Activated T-cell treated with anti-CD3 and anti-CD28 coated beads, Interleukin-2, amount 50 U/mL, for 24 hours (primary cell): ENCODE measurements around the gene NBAS.
"Not testable (repeated sequence)": the region's sequence is repeated elsewhere in the genome, so short reads cannot be mapped to it uniquely, and the experiment has no call there.

Experiments
- DNase-seq: peaks from one replicate; pipeline ENCODE4 v3.0.0-alpha.2; 2020
- H3K27ac Mint-ChIP-seq: 2 replicates; pipeline ENCODE4 v1.8.0; 2020; ENCODE audit warnings: mild to moderate bottlenecking, mixed read lengths
- H3K27me3 Mint-ChIP-seq: 2 replicates; pipeline ENCODE4 v1.8.0; 2020; ENCODE audit warnings: mixed read lengths
- H3K36me3 Mint-ChIP-seq: 2 replicates; pipeline ENCODE4 v1.8.0; 2020; ENCODE audit warnings: low read depth, mixed read lengths
- H3K4me1 Mint-ChIP-seq: 2 replicates; pipeline ENCODE4 v1.8.0; 2020; ENCODE audit warnings: low read depth, mixed read lengths
- H3K4me3 Mint-ChIP-seq: 2 replicates; pipeline ENCODE4 v1.8.0; 2020; ENCODE audit warnings: mild to moderate bottlenecking, moderate library complexity, mixed read lengths
- H3K9me3 Mint-ChIP-seq: 2 replicates; pipeline ENCODE4 v1.8.0; 2020; ENCODE audit warnings: mixed read lengths

The NBAS gene

GRCh38 chr2:15258385-15258784 lies 302.7 kb downstream of the NBAS start:
- not testable (repeated sequence) for H3K27ac Mint-ChIP-seq, H3K27me3 Mint-ChIP-seq, DNase-seq, H3K4me1 Mint-ChIP-seq, H3K4me3 Mint-ChIP-seq
- Mint-ChIP-seq H3K36me3 (peaks cover 65% of the 10 kb centered on the region), H3K9me3 (peaks cover 12% of the 10 kb centered on the region)

DNA sequence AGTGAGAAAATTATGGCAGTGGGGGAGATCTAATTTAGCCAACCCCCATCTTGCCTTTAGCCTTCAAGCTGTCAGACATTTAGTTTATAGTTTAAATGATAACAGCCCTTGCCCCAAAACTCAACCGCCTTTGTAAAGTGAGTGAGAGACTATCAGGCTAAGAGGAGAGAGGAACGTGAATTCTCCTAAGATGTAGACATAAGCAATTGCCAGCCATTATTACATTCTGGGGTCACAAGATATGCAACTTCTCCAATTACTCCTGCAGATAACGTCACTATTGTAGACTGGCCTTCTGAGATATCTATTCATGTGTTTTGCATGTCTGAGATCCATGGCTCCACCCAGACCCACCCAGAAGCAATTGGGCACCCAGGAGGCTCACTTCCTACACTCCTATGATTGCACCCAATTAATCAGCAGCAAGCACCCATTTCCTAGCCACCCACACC lies 307.3 kb downstream of the NBAS start:
- H3K27me3 Mint-ChIP-seq: no peaks in the 10 kb centered on the region
- H3K4me3 Mint-ChIP-seq: no peak overlapping the region
- peaks cover 57% of the 10 kb centered on the region for H3K36me3 Mint-ChIP-seq
- no peak overlapping the region for H3K27ac Mint-ChIP-seq
- DNase-seq: no peak
- peaks cover 20% of the 10 kb centered on the region for H3K9me3 Mint-ChIP-seq
- peaks cover 3% of the 10 kb centered on the region for H3K4me1 Mint-ChIP-seq

- H3K4me3 Mint-ChIP-seq: no peak overlapping the region
- H3K27me3 Mint-ChIP-seq: no peaks in the 10 kb centered on the region
- peaks cover 51% of the 10 kb centered on the region for H3K36me3 Mint-ChIP-seq
- H3K27ac Mint-ChIP-seq: no peak overlapping the region
- H3K4me1 Mint-ChIP-seq: peaks cover 3% of the 10 kb centered on the region
- DNase-seq: no peak
- peaks cover 20% of the 10 kb centered on the region for H3K9me3 Mint-ChIP-seq
Observed at GRCh38 chr2:15253247-15253646, 307.9 kb downstream of the NBAS start.

- Mint-ChIP-seq H3K36me3 (peaks cover 44% of the 10 kb centered on the region), H3K4me3 (no peak overlapping the region), H3K4me1 (peaks cover 7% of the 10 kb centered on the region), H3K27me3 (no peaks in the 10 kb centered on the region), H3K9me3 (peaks cover 20% of the 10 kb centered on the region), H3K27ac (no peak overlapping the region)
- no peak for DNase-seq
Observed at GRCh38 chr2:15251753-15252152, 309.4 kb downstream of the NBAS start.

DNA sequence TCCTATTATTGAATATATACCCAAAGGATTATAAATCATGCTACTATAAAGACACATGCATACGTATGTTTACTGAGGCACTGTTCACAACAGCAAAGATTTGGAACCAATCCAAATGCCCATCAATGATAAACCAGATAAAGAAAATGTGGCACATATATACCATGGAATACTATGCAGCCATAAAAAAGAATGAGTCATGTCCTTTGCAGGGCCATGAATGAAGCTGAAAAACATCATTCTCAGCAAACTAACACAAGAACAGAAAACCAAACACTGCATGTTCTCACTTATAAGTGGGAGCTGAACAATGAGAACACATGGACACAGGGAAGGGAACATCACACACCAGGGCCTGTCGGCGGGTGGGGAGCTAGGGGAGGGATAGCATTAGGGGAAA lies 310.2 kb downstream of the NBAS start:
- not testable (repeated sequence) for H3K27ac Mint-ChIP-seq, H3K4me1 Mint-ChIP-seq, DNase-seq, H3K27me3 Mint-ChIP-seq, H3K4me3 Mint-ChIP-seq
- Mint-ChIP-seq H3K9me3 (peaks cover 20% of the 10 kb centered on the region), H3K36me3 (peaks cover 40% of the 10 kb centered on the region)

DNA sequence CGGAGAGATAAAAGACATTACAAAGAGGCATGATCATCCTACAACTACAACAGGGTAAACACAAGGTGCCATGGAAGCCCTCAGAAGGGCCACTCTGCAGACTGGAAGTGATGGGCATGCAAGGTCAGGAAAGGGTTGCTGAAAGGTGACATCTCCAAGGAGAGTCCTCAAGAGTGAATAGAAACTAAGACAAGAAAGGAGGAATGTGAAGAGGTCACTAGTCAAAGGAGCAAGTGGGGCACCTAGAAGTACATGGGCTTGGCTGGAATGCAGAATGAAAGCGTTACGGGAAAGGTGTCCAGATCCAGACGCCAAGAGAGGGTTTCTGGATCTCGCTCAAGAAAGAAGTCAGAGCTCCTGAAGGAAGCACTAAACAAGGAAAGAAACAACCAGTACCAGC lies 314.3 kb downstream of the NBAS start:
- Mint-ChIP-seq H3K27me3 (no peaks in the 10 kb centered on the region), H3K27ac (no peak overlapping the region), H3K9me3 (peaks cover 16% of the 10 kb centered on the region), H3K4me1 (peaks cover 20% of the 10 kb centered on the region), H3K4me3 (no peak overlapping the region), H3K36me3 (peaks cover 39% of the 10 kb centered on the region)
- DNase-seq: no peak

GRCh38 chr2:15243762-15244161 lies 317.4 kb downstream of the NBAS start:
- H3K4me3 Mint-ChIP-seq: no peak overlapping the region
- H3K9me3 Mint-ChIP-seq: no peaks in the 10 kb centered on the region
- H3K27me3 Mint-ChIP-seq: no peaks in the 10 kb centered on the region
- no peak overlapping the region for H3K27ac Mint-ChIP-seq
- peaks cover 20% of the 10 kb centered on the region for H3K36me3 Mint-ChIP-seq
- peaks cover 17% of the 10 kb centered on the region for H3K4me1 Mint-ChIP-seq
- DNase-seq: no peak

- Mint-ChIP-seq H3K27ac (no peak overlapping the region), H3K4me3 (no peak overlapping the region), H3K9me3 (no peaks in the 10 kb centered on the region), H3K4me1 (peaks cover 15% of the 10 kb centered on the region), H3K27me3 (no peaks in the 10 kb centered on the region), H3K36me3 (peaks cover 25% of the 10 kb centered on the region)
- DNase-seq: no peak
Observed at GRCh38 chr2:15242936-15243461, 318.1 kb downstream of the NBAS start.

- Mint-ChIP-seq H3K4me3 (no peak overlapping the region), H3K4me1 (peaks cover 13% of the 10 kb centered on the region), H3K27ac (no peak overlapping the region), H3K9me3 (no peaks in the 10 kb centered on the region), H3K36me3 (peaks cover 29% of the 10 kb centered on the region), H3K27me3 (no peaks in the 10 kb centered on the region)
- no peak for DNase-seq
Observed at GRCh38 chr2:15241929-15242328, 319.2 kb downstream of the NBAS start.

DNA sequence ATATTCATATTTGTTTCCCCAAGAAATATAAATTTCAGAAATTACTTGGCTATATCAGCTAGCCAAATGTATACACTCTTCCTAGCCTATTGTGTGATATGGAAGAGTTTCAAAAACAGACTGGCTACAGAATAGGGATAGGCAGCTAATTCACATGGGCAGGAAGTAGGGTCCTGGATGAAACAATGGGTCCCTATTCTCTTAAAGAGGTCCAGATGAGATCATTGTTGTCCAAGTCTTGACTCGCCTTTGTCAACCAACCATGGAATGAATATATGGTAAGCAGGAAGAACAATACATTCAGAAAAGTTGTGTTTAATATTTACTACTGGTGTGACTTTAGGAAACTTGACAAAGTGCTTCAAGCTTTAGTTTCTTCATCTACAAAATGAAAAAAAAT lies 319.9 kb downstream of the NBAS start:
- Mint-ChIP-seq H3K27ac (no peak overlapping the region), H3K9me3 (no peaks in the 10 kb centered on the region), H3K4me3 (no peak overlapping the region), H3K27me3 (no peaks in the 10 kb centered on the region), H3K4me1 (peaks cover 13% of the 10 kb centered on the region), H3K36me3 (peaks cover 31% of the 10 kb centered on the region)
- DNase-seq: no peak

DNA sequence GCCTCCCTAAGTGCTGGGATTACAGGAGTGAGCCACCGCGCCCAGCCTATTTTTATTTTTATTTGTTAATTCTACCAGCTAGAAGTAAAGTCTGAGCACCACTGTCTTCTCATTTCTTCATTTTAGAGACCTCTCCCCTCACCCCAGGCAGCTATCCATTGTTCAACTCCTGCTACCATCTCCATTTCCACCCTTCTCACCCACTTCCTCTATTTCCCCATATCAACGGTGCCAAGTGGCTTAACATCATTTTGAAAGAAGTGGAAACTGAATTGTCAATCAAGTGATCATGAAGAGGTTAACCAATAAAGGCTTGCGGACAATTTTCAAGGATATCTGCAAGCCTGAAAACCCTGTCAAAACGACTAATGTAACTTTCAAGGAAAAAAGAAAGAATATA lies 323.1 kb downstream of the NBAS start:
- Mint-ChIP-seq H3K36me3 (peaks cover 47% of the 10 kb centered on the region), H3K4me3 (no peak overlapping the region), H3K4me1 (peaks cover 4% of the 10 kb centered on the region), H3K27ac (no peak overlapping the region), H3K9me3 (no peaks in the 10 kb centered on the region), H3K27me3 (no peaks in the 10 kb centered on the region)
- no peak for DNase-seq

- no peaks in the 10 kb centered on the region for H3K27me3 Mint-ChIP-seq
Observed at GRCh38 chr2:15230599-15231192, 330.4 kb downstream of the NBAS start.

GRCh38 chr2:15226661-15227060 lies 334.5 kb downstream of the NBAS start:
- H3K4me3 Mint-ChIP-seq: no peak overlapping the region

More at GRCh38 chr2:15230599-15231192, 330.4 kb downstream of the NBAS start:
- H3K9me3 Mint-ChIP-seq: no peaks in the 10 kb centered on the region
- no peak for DNase-seq
- H3K27ac Mint-ChIP-seq: no peak overlapping the region
- no peaks in the 10 kb centered on the region for H3K4me1 Mint-ChIP-seq
- peaks cover 90% of the 10 kb centered on the region for H3K36me3 Mint-ChIP-seq
- no peak overlapping the region for H3K4me3 Mint-ChIP-seq

DNA sequence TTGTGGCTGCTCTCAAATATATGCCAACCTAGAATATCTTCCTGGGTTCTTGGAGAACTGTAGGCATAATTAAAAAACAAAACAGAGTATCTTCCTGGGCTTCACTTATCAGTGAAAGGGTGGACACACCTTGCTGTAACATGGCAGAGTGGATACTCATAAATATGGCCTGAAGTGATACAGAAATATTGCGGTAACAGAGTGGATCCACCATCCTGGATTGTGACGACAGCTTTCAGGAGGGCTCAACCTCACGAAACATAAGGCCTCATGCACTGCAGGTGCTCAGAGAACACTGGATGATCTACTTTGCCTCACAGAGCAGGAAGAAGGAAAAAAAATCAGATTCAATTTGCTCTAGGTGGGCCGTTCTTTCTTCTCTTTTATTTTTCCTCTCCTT lies 336.0 kb downstream of the NBAS start:
- Mint-ChIP-seq H3K4me3 (no peak overlapping the region), H3K4me1 (no peaks in the 10 kb centered on the region), H3K27me3 (no peaks in the 10 kb centered on the region), H3K9me3 (no peaks in the 10 kb centered on the region), H3K27ac (no peak overlapping the region), H3K36me3 (peaks cover 68% of the 10 kb centered on the region)
- no peak for DNase-seq

More at GRCh38 chr2:15226661-15227060, 334.5 kb downstream of the NBAS start:
- Mint-ChIP-seq H3K27me3 (no peaks in the 10 kb centered on the region), H3K4me1 (no peaks in the 10 kb centered on the region), H3K27ac (no peak overlapping the region), H3K9me3 (no peaks in the 10 kb centered on the region), H3K36me3 (peaks cover 76% of the 10 kb centered on the region)
- no peak for DNase-seq

GRCh38 chr2:15224641-15225040 lies 336.5 kb downstream of the NBAS start:
- DNase-seq: no peak
- Mint-ChIP-seq H3K4me3 (no peak overlapping the region), H3K4me1 (no peaks in the 10 kb centered on the region), H3K27ac (no peak overlapping the region), H3K9me3 (no peaks in the 10 kb centered on the region), H3K36me3 (peaks cover 63% of the 10 kb centered on the region), H3K27me3 (no peaks in the 10 kb centered on the region)

DNA sequence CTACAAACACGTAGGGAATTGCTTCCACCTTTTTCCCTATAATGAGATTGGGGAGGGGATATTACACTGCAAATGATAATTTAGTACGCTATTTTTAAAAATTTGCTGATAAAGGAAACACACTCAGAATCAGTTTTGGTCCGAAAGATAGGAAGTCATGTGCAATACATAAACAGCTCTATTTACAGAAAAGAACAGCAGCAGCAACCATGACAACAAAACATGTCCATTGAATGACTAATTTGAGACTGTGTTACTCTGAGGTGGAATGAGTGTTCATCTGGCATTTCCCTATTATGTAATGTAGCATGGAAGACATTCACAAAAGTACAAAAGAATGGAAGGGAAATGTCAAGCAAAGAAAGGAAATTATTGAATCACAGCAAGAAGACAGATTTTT lies 337.2 kb downstream of the NBAS start:
- no peaks in the 10 kb centered on the region for H3K9me3 Mint-ChIP-seq
- no peaks in the 10 kb centered on the region for H3K4me1 Mint-ChIP-seq
- H3K36me3 Mint-ChIP-seq: peaks cover 60% of the 10 kb centered on the region
- H3K4me3 Mint-ChIP-seq: no peak overlapping the region
- H3K27ac Mint-ChIP-seq: no peak overlapping the region
- H3K27me3 Mint-ChIP-seq: no peaks in the 10 kb centered on the region
- no peak for DNase-seq
